Memory B cell (primary cell): Measurements from ENCODE around the gene GRM8.
A peak's percentile ranks its signal among the peaks of the same experiment; 100 is the strongest.

Source experiments
- ATAC-seq: fragments of 150-1000 bp; cut with Tn5 transposase; 2 replicates; pipeline ENCODE4 v1.10.0; 2021; ENCODE audit warnings: low read depth, mild to moderate bottlenecking, moderate library complexity
- DNase-seq, 2 donors: peaks; one replicate each; pipeline ENCODE4 v3.0.0; 2022; ENCODE audit warnings: low spot score in 2 of 2
- H3K27ac Mint-ChIP-seq: one replicate; pipeline ENCODE4 v1.8.0; 2022; ENCODE audit warnings: mild to moderate bottlenecking, moderate library complexity, mixed read lengths
- H3K27me3 Mint-ChIP-seq: one replicate; pipeline ENCODE4 v1.8.0; 2022; ENCODE audit warnings: mixed read lengths
- H3K36me3 Mint-ChIP-seq: one replicate; pipeline ENCODE4 v1.8.0; 2022; ENCODE audit warnings: mild to moderate bottlenecking, mixed read lengths
- H3K4me1 Mint-ChIP-seq: one replicate; pipeline ENCODE4 v1.8.0; 2022; ENCODE audit warnings: mixed read lengths
- H3K4me3 Mint-ChIP-seq: one replicate; pipeline ENCODE4 v1.8.0; 2022; ENCODE audit warnings: mild to moderate bottlenecking, moderate library complexity, mixed read lengths
- H3K9me3 Mint-ChIP-seq: one replicate; pipeline ENCODE4 v1.8.0; 2022; ENCODE audit warnings: mixed read lengths

The GRM8 gene

GRCh38 chr7:127151379-127151778 lies 101.4 kb downstream of the GRM8 start:
- DNase-seq: no peak
- no peak overlapping the region for H3K27ac Mint-ChIP-seq
- H3K27me3 Mint-ChIP-seq: peaks cover 8% of the 10 kb centered on the region
- no peaks in the 10 kb centered on the region for H3K36me3 Mint-ChIP-seq
- no peak overlapping the region for H3K4me3 Mint-ChIP-seq
- peaks cover 5% of the 10 kb centered on the region for H3K4me1 Mint-ChIP-seq
- no peak for ATAC-seq
- peaks cover under 1% of the 10 kb centered on the region for H3K9me3 Mint-ChIP-seq

GRCh38 chr7:127150543-127150942 lies 102.2 kb downstream of the GRM8 start:
- ATAC-seq (no peak), DNase-seq (no peak)
- peaks cover 8% of the 10 kb centered on the region for H3K27me3 Mint-ChIP-seq
- H3K4me1 Mint-ChIP-seq: peaks cover 5% of the 10 kb centered on the region
- H3K9me3 Mint-ChIP-seq: no peaks in the 10 kb centered on the region
- no peak overlapping the region for H3K27ac Mint-ChIP-seq
- no peak overlapping the region for H3K4me3 Mint-ChIP-seq
- no peaks in the 10 kb centered on the region for H3K36me3 Mint-ChIP-seq

GRCh38 chr7:127146746-127147536 lies 105.8 kb downstream of the GRM8 start:
- Mint-ChIP-seq H3K27me3 (peaks cover 8% of the 10 kb centered on the region), H3K27ac (no peak overlapping the region), H3K4me3 (no peak overlapping the region), H3K4me1 (peaks cover 5% of the 10 kb centered on the region), H3K9me3 (no peaks in the 10 kb centered on the region), H3K36me3 (no peaks in the 10 kb centered on the region)
- ATAC-seq (no peak), DNase-seq (no peak)

GRCh38 chr7:127137146-127137545 lies 115.6 kb downstream of the GRM8 start:
- H3K27ac Mint-ChIP-seq: no peak overlapping the region
- peaks cover 5% of the 10 kb centered on the region for H3K27me3 Mint-ChIP-seq
- no peaks in the 10 kb centered on the region for H3K36me3 Mint-ChIP-seq

GRCh38 chr7:127135871-127136485 lies 116.8 kb downstream of the GRM8 start:
- Mint-ChIP-seq H3K27ac (no peak overlapping the region), H3K4me3 (no peak overlapping the region), H3K4me1 (no peaks in the 10 kb centered on the region), H3K9me3 (no peaks in the 10 kb centered on the region), H3K36me3 (no peaks in the 10 kb centered on the region), H3K27me3 (peaks cover 5% of the 10 kb centered on the region)
- no peak for ATAC-seq
- DNase-seq: no peak

More at GRCh38 chr7:127137146-127137545, 115.6 kb downstream of the GRM8 start:
- H3K4me3 Mint-ChIP-seq: no peak overlapping the region
- no peak for DNase-seq
- ATAC-seq: no peak
- H3K4me1 Mint-ChIP-seq: no peaks in the 10 kb centered on the region
- no peaks in the 10 kb centered on the region for H3K9me3 Mint-ChIP-seq

- Mint-ChIP-seq H3K27ac (no peak overlapping the region), H3K4me3 (no peak overlapping the region), H3K9me3 (no peaks in the 10 kb centered on the region), H3K27me3 (peaks cover 5% of the 10 kb centered on the region), H3K36me3 (no peaks in the 10 kb centered on the region), H3K4me1 (no peaks in the 10 kb centered on the region)
- ATAC-seq: no peak
- no peak for DNase-seq
Observed at GRCh38 chr7:127123220-127123619, 129.5 kb downstream of the GRM8 start.

- Mint-ChIP-seq H3K4me3 (no peak overlapping the region), H3K9me3 (no peaks in the 10 kb centered on the region), H3K27me3 (peaks cover 7% of the 10 kb centered on the region), H3K27ac (no peak overlapping the region), H3K4me1 (no peaks in the 10 kb centered on the region), H3K36me3 (no peaks in the 10 kb centered on the region)
- DNase-seq: no peak
- no peak for ATAC-seq
Observed at GRCh38 chr7:127119517-127119916, 133.2 kb downstream of the GRM8 start.

GRCh38 chr7:127114742-127115265 lies 137.9 kb downstream of the GRM8 start:
- Mint-ChIP-seq H3K4me3 (no peak overlapping the region), H3K27ac (no peak overlapping the region), H3K4me1 (peaks cover 3% of the 10 kb centered on the region), H3K27me3 (peaks cover 8% of the 10 kb centered on the region), H3K9me3 (peaks cover 5% of the 10 kb centered on the region), H3K36me3 (no peaks in the 10 kb centered on the region)
- DNase-seq (no peak), ATAC-seq (no peak)

GRCh38 chr7:127107601-127108007 lies 145.1 kb downstream of the GRM8 start:
- no peaks in the 10 kb centered on the region for H3K36me3 Mint-ChIP-seq
- ATAC-seq: no peak
- peaks cover 3% of the 10 kb centered on the region for H3K4me1 Mint-ChIP-seq
- H3K9me3 Mint-ChIP-seq: peaks cover 10% of the 10 kb centered on the region
- H3K27ac Mint-ChIP-seq: no peak overlapping the region
- H3K4me3 Mint-ChIP-seq: no peak overlapping the region
- H3K27me3 Mint-ChIP-seq: peaks cover 9% of the 10 kb centered on the region
- DNase-seq: peak in 1 of 2 donors; percentile 10

GRCh38 chr7:127093340-127093739 lies 159.4 kb downstream of the GRM8 start:
- ATAC-seq (no peak), DNase-seq (no peak)
- Mint-ChIP-seq H3K4me1 (no peaks in the 10 kb centered on the region), H3K9me3 (peaks cover 2% of the 10 kb centered on the region), H3K27ac (no peak overlapping the region), H3K27me3 (peaks cover 5% of the 10 kb centered on the region), H3K36me3 (peaks cover 2% of the 10 kb centered on the region), H3K4me3 (no peak overlapping the region)

- DNase-seq: no peak
- H3K27ac Mint-ChIP-seq: no peak overlapping the region
- peaks cover 2% of the 10 kb centered on the region for H3K9me3 Mint-ChIP-seq
- no peak for ATAC-seq
- H3K4me3 Mint-ChIP-seq: no peak overlapping the region
- H3K27me3 Mint-ChIP-seq: peaks cover 7% of the 10 kb centered on the region
- H3K36me3 Mint-ChIP-seq: peaks cover 2% of the 10 kb centered on the region
- H3K4me1 Mint-ChIP-seq: no peaks in the 10 kb centered on the region
Observed at GRCh38 chr7:127091620-127092019, 161.1 kb downstream of the GRM8 start.

GRCh38 chr7:127089146-127089545 lies 163.6 kb downstream of the GRM8 start:
- ATAC-seq: no peak
- Mint-ChIP-seq H3K4me3 (no peak overlapping the region), H3K9me3 (peaks cover 2% of the 10 kb centered on the region)

GRCh38 chr7:127081539-127081938 lies 171.2 kb downstream of the GRM8 start:
- DNase-seq: no peak
- Mint-ChIP-seq H3K27ac (no peak overlapping the region), H3K4me3 (no peak overlapping the region), H3K36me3 (no peaks in the 10 kb centered on the region), H3K27me3 (peaks cover 2% of the 10 kb centered on the region), H3K4me1 (no peaks in the 10 kb centered on the region), H3K9me3 (peaks cover 1% of the 10 kb centered on the region)
- ATAC-seq: no peak

More at GRCh38 chr7:127089146-127089545, 163.6 kb downstream of the GRM8 start:
- Mint-ChIP-seq H3K27ac (no peak overlapping the region), H3K4me1 (no peaks in the 10 kb centered on the region), H3K36me3 (peaks cover 2% of the 10 kb centered on the region), H3K27me3 (peaks cover 7% of the 10 kb centered on the region)
- DNase-seq: no peak

GRCh38 chr7:127080576-127080975 lies 172.2 kb downstream of the GRM8 start:
- DNase-seq (no peak), ATAC-seq (no peak)
- H3K27me3 Mint-ChIP-seq: peaks cover 2% of the 10 kb centered on the region
- H3K36me3 Mint-ChIP-seq: no peaks in the 10 kb centered on the region
- peaks cover 1% of the 10 kb centered on the region for H3K9me3 Mint-ChIP-seq
- no peaks in the 10 kb centered on the region for H3K4me1 Mint-ChIP-seq
- no peak overlapping the region for H3K4me3 Mint-ChIP-seq
- no peak overlapping the region for H3K27ac Mint-ChIP-seq
